H1 (cell line): ENCODE results near the gene TMEM187. TPM values are rescaled to one million over a fixed set of nuclear protein-coding genes. Genes with fewer than 3 reads are reported as not detected.

Source experiments
- CHD2 ChIP-seq: IDR thresholded peaks from 2 replicates; pipeline ENCODE4 v1.6.1; 2012; ENCODE audit warnings: low read length, improper control_type of control experiment
- CTCF ChIP-seq, 3 experiments: IDR thresholded peaks; 1 replicate in 2 of 3; 2 replicates in 1 of 3; pipeline versions ENCODE4 v1.5.1 to v1.6.1; 2011; ENCODE audit warnings: low read length in 3 of 3, mild to moderate bottlenecking in 3 of 3, inconsistent platforms in 2 of 3, low read depth in 1 of 3, moderate library complexity in 1 of 3; ENCODE audit not compliant: insufficient read depth in 1 of 3; ENCODE audit errors: control extremely low read depth in 1 of 3
- EP300 ChIP-seq, 2 experiments: IDR thresholded peaks; 1 replicate in 1 of 2; 2 replicates in 1 of 2; pipeline ENCODE4 v1.6.1; 2011 to 2012; ENCODE audit warnings: low read depth in 2 of 2, low read length in 2 of 2, mild to moderate bottlenecking in 2 of 2, borderline replicate concordance in 1 of 2, inconsistent platforms in 1 of 2, moderate library complexity in 1 of 2
- JUN ChIP-seq: IDR thresholded peaks from 2 replicates; pipeline ENCODE4 v1.6.1; 2011; ENCODE audit warnings: low read depth, mild to moderate bottlenecking, improper control_type of control experiment, low read length
- JUND ChIP-seq: IDR thresholded peaks from 2 replicates; pipeline ENCODE4 v1.6.1; 2011; ENCODE audit warnings: mild to moderate bottlenecking, improper control_type of control experiment, low read length
- POLR2A ChIP-seq, 2 experiments: IDR thresholded peaks; 1 replicate in 1 of 2; 2 replicates in 1 of 2; pipeline ENCODE4 v1.6.1; 2011; ENCODE audit warnings: low read depth in 2 of 2, low read length in 2 of 2, mild to moderate bottlenecking in 2 of 2; ENCODE audit errors: control extremely low read depth in 1 of 2
- POLR2AphosphoS5 ChIP-seq: IDR thresholded peaks from 2 replicates; pipeline ENCODE4 v1.6.1; 2011; ENCODE audit warnings: low read depth, low read length
- SP4 ChIP-seq: IDR thresholded peaks from 2 replicates; pipeline ENCODE4 v1.6.1; 2012; ENCODE audit warnings: low read length, inconsistent platforms
- TBP ChIP-seq: IDR thresholded peaks from 2 replicates; pipeline ENCODE4 v1.6.1; 2011; ENCODE audit warnings: low read depth, low read length, improper control_type of control experiment
- polyA plus RNA-seq, 7 experiments: library from polyadenylated mRNA; depleted of rRNA in 3 of 7; stranded (reverse) in 5 of 7; unstranded in 2 of 7; fragments of >200 nt in 5 of 7; fragments of 200-250 nt in 2 of 7; gene quantifications; 1 replicate in 5 of 7; 2 replicates in 1 of 7; 4 replicates in 1 of 7; pipeline versions ENCODE4 v1.2.1 to v1.2.3, GENCODE V29; 2011 to 2013; ENCODE audit warnings: missing spikeins in 2 of 7, mixed read lengths in 2 of 7
- total RNA-seq: library from RNA; stranded (reverse); fragmentation: NEBNext Ultra II Directional; extraction: Animal tissue kit (Norgen Biotek cat#: 25700); gene quantifications from 2 replicates; pipeline ENCODE4 v1.2.1, GENCODE V29; 2021

The TMEM187 gene
- total and polyA plus RNA-seq, 2 of the 8 experiments (the other 6 are each of a cell fraction or from before 2014, with no cell fraction given), result 5.0 to 14.5 TPM

GRCh38 chrX:153971450-153972367 lies 845 bp upstream of the TMEM187 start, which contains the start of gene HCFC1 (continued):
- TF ChIP-seq TBP (peak; percentile 71), SP4 (no peak), JUND (peak; percentile 84), POLR2A (IDR thresholded peaks at IDR 0.05; ENCODE audit: control extremely low read depth in 1 of 2, low read depth in 2 of 2, low read length in 2 of 2) (peak in 1 of 2 experiments; percentile 64; a peak in 2 of 3 replicates), JUN (no peak), CTCF (IDR thresholded peaks at IDR 0.05; ENCODE audit: control extremely low read depth in 1 of 3, insufficient read depth in 1 of 3, low read depth in 1 of 3, low read length in 3 of 3) (no peak), EP300 (IDR thresholded peaks at IDR 0.05; ENCODE audit: borderline replicate concordance in 1 of 2, low read depth in 2 of 2, low read length in 2 of 2) (0 out of 3 replicates have a peak, but pooled peaks of 1 of the 2 experiments have one; percentile 43), CHD2 (no peak), POLR2AphosphoS5 (peak; percentile 94)
